Fibroblast of peridontal ligament (primary cell): ENCODE data around the gene ACTL10.
"Not testable (repeated sequence)": the region's sequence is repeated elsewhere in the genome, so short reads cannot be mapped to it uniquely, and the experiment has no call there.

Source experiments
- DNase-seq: peaks from one replicate; pipeline ENCODE4 v3.0.0-alpha.2; 2010; ENCODE audit errors: extremely low read depth

Gene ACTL10

DNA sequence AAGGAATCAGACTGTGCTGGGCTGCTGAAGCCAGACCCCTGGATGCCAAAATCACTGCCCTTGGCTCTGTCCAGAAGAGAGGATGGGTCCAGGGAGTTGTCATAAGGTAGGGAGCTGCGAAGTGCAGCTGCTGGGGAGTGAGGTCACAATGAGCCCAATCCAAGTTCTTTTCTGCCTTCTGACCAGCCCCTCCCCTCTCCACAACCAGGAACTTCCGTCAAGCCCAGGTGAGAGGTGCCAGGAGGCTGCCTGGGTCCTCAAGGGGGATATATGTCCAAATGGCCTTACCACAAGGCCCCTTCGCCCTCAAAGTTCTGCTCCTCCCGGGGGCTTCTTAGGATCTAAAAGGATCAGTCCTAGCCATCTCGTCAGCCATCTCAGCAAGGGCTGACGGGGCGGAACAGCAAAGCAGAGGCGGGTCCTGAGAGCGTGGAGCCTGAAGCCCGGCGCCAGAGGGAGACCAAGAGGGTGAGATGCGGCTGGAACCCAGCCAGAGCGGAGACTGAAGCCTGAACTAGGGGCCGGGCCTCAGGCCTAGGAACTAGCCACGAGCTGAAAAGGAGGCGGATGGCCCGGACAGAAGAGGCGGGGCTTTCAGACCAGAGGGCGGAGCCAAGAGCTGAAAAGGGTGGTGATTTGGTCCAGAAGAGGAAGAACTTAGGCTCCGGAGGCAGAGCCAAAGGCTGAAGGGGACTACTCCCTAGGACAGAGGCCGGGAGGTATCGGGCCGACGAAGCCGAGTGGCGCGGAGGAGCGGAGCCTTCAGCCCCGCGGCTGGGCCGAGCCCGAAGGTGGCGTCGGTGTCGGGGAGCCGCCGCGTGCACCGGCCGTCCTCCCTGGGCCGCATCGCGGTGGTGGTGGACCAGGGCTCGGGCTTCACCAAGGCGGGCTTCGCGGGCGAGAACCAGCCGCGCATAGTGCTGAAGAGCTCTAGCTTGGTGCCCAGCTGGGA, at the start of gene ACTL10:
Gene ACTL10, plus strand, starts transcription at position 651 of the 952 bp plus-strand sequence. CDS start 555 bp downstream, outside the sequence.
- peak; percentile 98 for DNase-seq

DNA sequence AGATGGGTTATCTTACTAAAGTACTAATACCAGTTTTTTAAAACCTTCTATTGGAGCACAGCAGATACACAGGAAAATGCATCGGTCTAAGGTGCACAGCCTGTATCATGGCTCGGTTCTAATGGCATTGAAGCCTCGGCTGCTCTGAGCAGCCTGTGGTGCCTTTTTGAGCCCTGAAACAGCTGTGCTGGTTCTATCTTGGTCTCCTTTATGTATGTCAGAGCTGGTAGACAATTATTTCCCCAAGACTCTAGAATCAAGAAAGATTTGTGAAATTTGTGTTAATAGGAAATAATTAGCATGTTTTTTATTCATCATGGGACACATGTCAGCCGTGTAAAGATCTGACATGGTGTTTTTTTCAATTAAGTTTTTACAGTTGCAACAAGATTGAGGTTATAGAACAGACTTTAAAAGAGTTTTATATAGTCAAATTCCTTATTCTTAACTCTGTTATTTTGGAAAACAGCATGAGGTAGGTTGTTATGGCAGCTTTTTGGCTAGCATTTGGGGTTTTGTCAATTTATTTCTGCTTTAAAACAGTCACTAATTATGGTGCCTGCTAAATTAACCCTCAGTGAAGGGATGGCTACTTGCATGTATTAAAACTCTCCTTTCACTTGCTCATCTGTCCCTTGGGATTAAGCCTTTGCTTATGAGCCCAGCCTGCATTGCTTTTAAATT, 44.9 kb upstream of the ACTL10 start:
- peak; percentile 7 for DNase-seq

DNA sequence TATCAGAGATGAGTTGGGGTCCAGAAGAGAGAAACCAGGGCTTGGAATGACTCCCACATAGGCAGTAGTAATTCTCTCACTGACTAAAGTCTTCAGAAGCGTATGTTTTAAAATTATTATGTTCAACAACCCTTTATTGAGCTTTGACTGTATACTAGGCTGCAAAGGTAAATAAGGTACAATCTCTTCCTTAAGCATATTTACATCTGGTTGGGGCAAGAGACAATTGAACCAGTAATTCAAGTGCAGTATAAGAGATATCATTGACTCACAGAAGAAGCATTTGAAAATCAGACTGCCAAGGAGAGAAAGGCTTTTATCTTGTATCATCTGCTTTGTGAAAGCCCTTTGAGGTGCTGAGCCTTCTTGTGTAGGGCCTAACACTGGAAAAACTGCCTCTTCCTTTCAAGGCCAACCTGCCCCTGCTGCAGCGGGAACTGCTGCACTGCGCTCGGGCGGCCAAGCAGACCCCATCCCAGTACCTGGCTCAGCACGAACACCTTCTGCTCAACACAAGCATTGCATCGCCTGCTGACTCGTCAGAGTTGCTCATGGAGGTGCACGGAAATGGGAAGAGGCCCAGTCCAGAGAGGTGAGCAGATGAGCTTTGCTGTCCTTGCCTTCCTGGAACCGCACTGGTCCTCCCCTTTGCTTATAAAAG, 43.9 kb upstream of the ACTL10 start:
- DNase-seq: no peak

DNA sequence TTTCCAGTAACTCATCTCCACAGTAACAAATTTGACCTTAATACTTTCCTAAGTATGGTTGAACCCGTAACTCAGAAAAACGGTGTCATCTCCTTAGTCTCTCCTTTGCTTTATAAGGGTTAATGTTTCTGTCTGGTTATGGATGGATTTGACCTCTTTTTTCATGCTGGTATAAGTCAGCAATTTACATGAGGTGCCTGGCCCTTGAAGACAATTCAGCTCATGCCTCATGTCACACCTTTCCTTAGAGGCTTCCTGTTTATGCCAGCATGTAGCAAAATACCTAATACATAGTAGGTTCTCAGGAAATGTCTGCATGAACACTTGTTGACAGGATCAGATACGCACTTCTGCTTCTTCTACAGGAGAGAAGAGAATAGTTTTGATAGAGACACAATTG, 42.3 kb upstream of the ACTL10 start:
- DNase-seq: no peak

GRCh38 chr20:33626190-33626589, 40.6 kb upstream of the ACTL10 start:
- no peak for DNase-seq

DNA sequence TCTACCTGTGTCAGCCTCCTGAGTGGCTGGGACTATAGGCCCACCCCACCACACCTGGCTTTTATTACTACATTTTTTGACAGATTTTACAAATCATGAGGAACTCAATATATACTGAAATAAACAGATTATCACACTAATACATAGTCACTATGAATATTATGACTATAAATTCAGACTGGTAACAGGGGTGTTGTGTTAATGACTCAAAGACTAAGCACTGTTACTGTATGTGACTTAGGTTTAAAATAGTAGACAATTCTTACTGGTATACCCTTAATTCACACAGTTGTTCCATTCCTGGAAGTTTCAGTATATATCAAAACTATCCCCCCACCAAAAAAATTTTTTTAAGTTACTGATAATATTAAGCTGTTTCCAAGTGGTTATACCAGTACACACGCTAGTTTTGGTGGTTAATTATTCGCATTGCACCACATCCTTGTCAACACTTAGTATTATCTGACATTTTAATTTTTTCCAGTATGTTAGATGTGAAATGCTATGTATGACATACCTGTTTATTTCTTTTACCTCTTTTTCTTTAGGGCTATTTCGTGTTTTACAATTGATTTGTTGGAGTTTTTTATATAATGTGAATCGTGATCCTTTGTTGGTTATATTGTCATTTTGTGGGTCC, 39.0 kb upstream of the ACTL10 start:
- no peak for DNase-seq

DNA sequence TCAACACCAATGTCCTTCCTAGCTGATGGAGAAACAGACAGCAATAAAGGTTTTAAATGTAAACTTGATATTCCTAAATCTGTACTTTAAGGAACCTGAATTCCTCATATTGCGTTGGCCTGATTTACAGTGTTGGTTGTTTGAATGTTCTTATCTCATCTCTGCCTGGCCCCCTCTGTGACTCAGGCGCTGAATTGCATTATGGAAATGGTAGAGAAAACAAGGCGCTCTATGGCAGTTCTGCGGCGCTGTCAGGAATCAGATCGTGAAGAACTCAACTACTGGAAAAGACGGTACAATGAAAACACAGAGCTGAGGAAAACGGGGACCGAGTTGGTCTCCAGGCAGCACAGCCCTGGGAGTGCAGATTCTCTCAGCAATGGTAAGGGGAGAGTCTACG, 37.2 kb upstream of the ACTL10 start:
- DNase-seq: no peak

GRCh38 chr20:33629979-33630378, 36.8 kb upstream of the ACTL10 start:
- no peak for DNase-seq

GRCh38 chr20:33630507-33630906, 36.2 kb upstream of the ACTL10 start:
- DNase-seq: no peak

- not testable (repeated sequence) for DNase-seq
Measured at GRCh38 chr20:33631910-33632309, 34.8 kb upstream of the ACTL10 start.

GRCh38 chr20:33635341-33635740, 31.4 kb upstream of the ACTL10 start:
- DNase-seq: no peak

GRCh38 chr20:33636776-33637175, 30.0 kb upstream of the ACTL10 start:
- no peak for DNase-seq

GRCh38 chr20:33640287-33640686, 26.5 kb upstream of the ACTL10 start:
- no peak for DNase-seq

DNA sequence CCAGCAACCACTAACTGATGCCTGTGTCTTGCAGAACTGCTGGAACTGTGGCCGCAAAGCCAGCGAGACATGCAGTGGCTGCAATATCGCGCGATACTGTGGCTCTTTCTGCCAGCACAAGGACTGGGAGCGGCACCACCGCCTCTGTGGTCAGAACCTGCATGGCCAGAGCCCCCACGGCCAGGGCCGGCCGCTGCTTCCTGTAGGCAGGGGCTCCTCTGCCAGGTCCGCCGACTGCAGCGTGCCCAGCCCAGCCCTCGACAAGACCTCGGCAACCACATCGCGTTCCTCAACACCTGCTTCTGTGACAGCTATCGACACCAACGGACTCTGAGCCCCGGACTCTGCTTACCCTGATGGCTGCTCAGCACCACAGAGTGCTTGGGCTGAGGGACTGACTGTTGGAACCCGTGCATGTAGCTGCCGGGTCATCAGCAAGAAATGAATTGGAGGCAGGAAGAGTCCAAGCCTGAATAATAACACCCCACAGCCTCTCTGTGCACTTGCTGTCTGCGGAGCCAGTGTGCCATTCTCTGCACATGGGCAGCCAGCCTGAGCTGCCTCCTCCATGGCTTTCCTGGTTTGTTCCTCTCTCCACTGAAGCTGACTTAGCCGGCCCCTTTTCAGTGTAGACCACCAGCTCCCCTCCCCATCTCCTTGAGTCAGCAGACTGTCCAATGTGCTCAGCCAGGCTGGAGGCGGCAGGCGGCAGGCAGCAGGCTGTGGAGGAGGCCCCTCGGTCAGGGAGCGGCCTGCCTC, 22.3 kb upstream of the ACTL10 start:
- no peak for DNase-seq

DNA sequence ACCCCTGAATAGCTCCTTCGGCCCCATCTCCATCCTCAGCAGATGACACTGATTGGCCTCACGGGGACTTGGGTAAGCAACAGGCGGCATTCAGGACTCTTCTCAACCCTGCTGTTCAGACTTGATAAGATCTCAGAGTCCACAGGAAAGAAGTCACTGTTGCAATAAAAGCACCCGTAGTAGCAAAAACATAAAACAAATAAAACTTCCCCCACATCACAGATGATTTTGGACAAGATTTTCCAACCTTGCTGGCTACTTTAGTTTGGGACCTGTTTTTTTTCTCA, 21.7 kb upstream of the ACTL10 start:
- DNase-seq: no peak

DNA sequence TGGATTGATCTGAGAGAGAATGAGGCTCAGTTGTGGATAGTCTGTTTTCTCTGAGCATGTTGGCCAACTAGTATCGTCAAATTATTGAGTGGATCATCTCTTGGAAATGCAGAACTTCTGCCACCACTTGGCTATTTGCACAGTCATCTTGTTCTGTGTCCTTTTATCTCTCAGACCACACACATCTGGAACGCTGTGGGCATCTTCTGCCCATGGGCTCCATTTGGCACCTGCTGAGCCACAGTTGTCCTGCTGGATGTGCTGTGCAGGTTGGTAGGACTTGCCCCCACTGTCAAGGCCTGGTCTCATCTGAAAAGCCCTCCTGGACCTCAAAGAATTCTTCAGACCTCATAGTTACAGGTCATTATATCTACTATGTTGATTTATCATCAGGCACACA, 21.3 kb upstream of the ACTL10 start:
- DNase-seq: no peak

- no peak for DNase-seq
Measured at GRCh38 chr20:33646191-33646590, 20.6 kb upstream of the ACTL10 start.

DNA sequence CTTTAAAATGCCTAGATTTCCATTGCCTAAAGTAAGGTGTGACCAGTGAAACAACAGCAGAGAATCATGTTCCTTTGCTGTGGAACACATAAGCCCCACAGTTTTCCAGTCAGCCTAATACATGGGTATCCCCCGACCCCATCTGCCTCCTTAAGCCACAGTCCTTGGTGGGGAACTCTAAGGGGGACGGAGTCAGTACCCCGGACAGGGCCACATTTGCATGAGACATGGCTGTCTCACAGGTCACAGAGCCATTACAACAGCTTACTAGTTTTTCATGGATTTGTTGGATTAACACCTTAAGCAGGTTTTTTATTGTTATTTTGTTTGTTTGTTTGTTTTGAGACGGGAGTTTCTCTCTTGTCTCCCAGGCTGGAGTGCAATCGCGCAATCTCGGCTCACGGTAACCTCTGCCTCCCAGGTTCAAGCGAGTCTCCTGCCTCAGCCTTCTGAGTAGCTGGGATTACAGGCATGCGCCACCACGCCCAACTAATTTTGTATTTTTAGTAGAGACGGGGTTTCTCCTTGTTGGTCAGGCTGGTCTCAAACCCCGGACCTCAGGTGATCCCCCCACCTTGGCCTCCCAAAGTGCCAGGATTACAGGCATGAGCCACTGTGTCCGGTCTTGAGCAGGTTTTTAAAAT, 19.7 kb upstream of the ACTL10 start:
- DNase-seq: not testable (repeated sequence)

GRCh38 chr20:33647603-33648395, 18.9 kb upstream of the ACTL10 start:
- DNase-seq: peak; percentile 80

GRCh38 chr20:33648396-33649004, 18.2 kb upstream of the ACTL10 start:
- DNase-seq: no peak
